NCI-H2227 treated with DMSO at 0.1 percent for 48 hours (cell line): Measurements from ENCODE around the gene SMAD3.

ENCODE experiments used
- DNase-seq: peaks from one replicate; lab custom pipeline; 2025; lab: John Stamatoyannopoulos, UW

Gene SMAD3

GRCh38 chr15:67180035-67180434, 114.6 kb downstream of the SMAD3 start:
- no peak for DNase-seq

- DNase-seq: no peak
These were observed 115.3 kb downstream of the SMAD3 start for GRCh38 chr15:67180514-67181191.

GRCh38 chr15:67181221-67181639, 115.8 kb downstream of the SMAD3 start:
- no peak for DNase-seq

- no peak for DNase-seq
These were observed 118.2 kb downstream of the SMAD3 start for GRCh38 chr15:67183443-67184169.

- no peak for DNase-seq
These were observed 119.0 kb downstream of the SMAD3 start for GRCh38 chr15:67184208-67184925.

- no peak for DNase-seq
These were observed 119.6 kb downstream of the SMAD3 start for GRCh38 chr15:67185051-67185450.

GRCh38 chr15:67185621-67186225, 120.3 kb downstream of the SMAD3 start:
- no peak for DNase-seq

GRCh38 chr15:67186226-67186649, 120.8 kb downstream of the SMAD3 start:
- no peak for DNase-seq

- DNase-seq: no peak
These were observed 121.3 kb downstream of the SMAD3 start for GRCh38 chr15:67186688-67187087.

GRCh38 chr15:67187351-67187854, 122.0 kb downstream of the SMAD3 start:
- no peak for DNase-seq

GRCh38 chr15:67188551-67189218, 123.3 kb downstream of the SMAD3 start:
- no peak for DNase-seq

- no peak for DNase-seq
These were observed 124.1 kb downstream of the SMAD3 start for GRCh38 chr15:67189326-67190051.

GRCh38 chr15:67190326-67190725, 124.9 kb downstream of the SMAD3 start:
- DNase-seq: no peak

- no peak for DNase-seq
These were observed 125.4 kb downstream of the SMAD3 start for GRCh38 chr15:67190813-67191212.

- DNase-seq: no peak
These were observed 126.9 kb downstream of the SMAD3 start for GRCh38 chr15:67192185-67192820.

GRCh38 chr15:67193223-67193990, 128.0 kb downstream of the SMAD3 start:
- DNase-seq: no peak

GRCh38 chr15:67194171-67195114, 129.0 kb downstream of the SMAD3 start:
- no peak for DNase-seq

- no peak for DNase-seq
These were observed 129.9 kb downstream of the SMAD3 start for GRCh38 chr15:67195305-67195704.

GRCh38 chr15:67196222-67196621, 130.8 kb downstream of the SMAD3 start:
- no peak for DNase-seq
